ENCODE measurements around the gene OSBPL7.

GRCh38 chr17:47822785-47823184 is 1.2 kb upstream of the OSBPL7 start:
- no peak for TF ChIP-seq EZH2 (IDR thresholded peaks at IDR 0.05; ENCODE audit: insufficient read depth, low read length)
- TF ChIP-seq CTCF (IDR thresholded peaks at IDR 0.05; ENCODE audit: insufficient read depth, low read depth, low read length) = no peak

Measured in astrocyte (in vitro differentiated cells and primary cell).